ENCODE measurements around the gene C1QL3.

Gene C1QL3

GRCh38 chr10:16491933-16492332, 29.7 kb downstream of the C1QL3 start:
- TF ChIP-seq POLR2A (IDR thresholded peaks at IDR 0.05; ENCODE audit: low read depth, low read length) (no peak), TAF1 (IDR thresholded peaks at IDR 0.05; ENCODE audit: borderline replicate concordance, low read depth, low read length) (no peak), POLR2AphosphoS5 (IDR thresholded peaks at IDR 0.05; ENCODE audit: low read depth, low read length) (no peak)
- FAIRE-seq: peak; percentile 14
- no peak for DNase-seq (ENCODE audit: insufficient read length)

- FAIRE-seq (no peak), DNase-seq (ENCODE audit: insufficient read length) (no peak)
- TF ChIP-seq POLR2A (IDR thresholded peaks at IDR 0.05; ENCODE audit: low read depth, low read length) (no peak), TAF1 (IDR thresholded peaks at IDR 0.05; ENCODE audit: borderline replicate concordance, low read depth, low read length) (no peak), POLR2AphosphoS5 (IDR thresholded peaks at IDR 0.05; ENCODE audit: low read depth, low read length) (no peak)
Measured at GRCh38 chr10:16490511-16490910, 31.2 kb downstream of the C1QL3 start.

GRCh38 chr10:16483241-16483917, 38.3 kb downstream of the C1QL3 start:
- DNase-seq (ENCODE audit: insufficient read length) (no peak), FAIRE-seq (peak; percentile 24)
- no peak for TF ChIP-seq POLR2AphosphoS5 (IDR thresholded peaks at IDR 0.05; ENCODE audit: low read depth, low read length)
- TF ChIP-seq POLR2A (IDR thresholded peaks at IDR 0.05; ENCODE audit: low read depth, low read length): no peak
- no peak for TF ChIP-seq TAF1 (IDR thresholded peaks at IDR 0.05; ENCODE audit: borderline replicate concordance, low read depth, low read length)

GRCh38 chr10:16481052-16481728, 40.5 kb downstream of the C1QL3 start:
- FAIRE-seq (no peak), DNase-seq (ENCODE audit: insufficient read length) (no peak)

GRCh38 chr10:16478801-16479200, 42.9 kb downstream of the C1QL3 start:
- no peak for FAIRE-seq
- no peak for DNase-seq (ENCODE audit: insufficient read length)
- TF ChIP-seq POLR2AphosphoS5 (IDR thresholded peaks at IDR 0.05; ENCODE audit: low read depth, low read length): no peak
- TF ChIP-seq POLR2A (IDR thresholded peaks at IDR 0.05; ENCODE audit: low read depth, low read length): no peak
- no peak for TF ChIP-seq TAF1 (IDR thresholded peaks at IDR 0.05; ENCODE audit: borderline replicate concordance, low read depth, low read length)

More at GRCh38 chr10:16481052-16481728, 40.5 kb downstream of the C1QL3 start:
- no peak for TF ChIP-seq TAF1 (IDR thresholded peaks at IDR 0.05; ENCODE audit: borderline replicate concordance, low read depth, low read length)
- no peak for TF ChIP-seq POLR2AphosphoS5 (IDR thresholded peaks at IDR 0.05; ENCODE audit: low read depth, low read length)
- TF ChIP-seq POLR2A (IDR thresholded peaks at IDR 0.05; ENCODE audit: low read depth, low read length): no peak

- FAIRE-seq: no peak
- no peak for TF ChIP-seq TAF1 (IDR thresholded peaks at IDR 0.05; ENCODE audit: borderline replicate concordance, low read depth, low read length)
- no peak for TF ChIP-seq POLR2AphosphoS5 (IDR thresholded peaks at IDR 0.05; ENCODE audit: low read depth, low read length)
- TF ChIP-seq POLR2A (IDR thresholded peaks at IDR 0.05; ENCODE audit: low read depth, low read length): no peak
Measured at GRCh38 chr10:16477757-16478156, 43.9 kb downstream of the C1QL3 start.

GRCh38 chr10:16472828-16473227, 48.9 kb downstream of the C1QL3 start:
- DNase-seq (ENCODE audit: insufficient read length): no peak
- no peak for FAIRE-seq
- TF ChIP-seq TAF1 (IDR thresholded peaks at IDR 0.05; ENCODE audit: borderline replicate concordance, low read depth, low read length): no peak
- no peak for TF ChIP-seq POLR2AphosphoS5 (IDR thresholded peaks at IDR 0.05; ENCODE audit: low read depth, low read length)
- no peak for TF ChIP-seq POLR2A (IDR thresholded peaks at IDR 0.05; ENCODE audit: low read depth, low read length)

More at GRCh38 chr10:16477757-16478156, 43.9 kb downstream of the C1QL3 start:
- DNase-seq (ENCODE audit: insufficient read length): no peak

GRCh38 chr10:16470747-16471146, 50.9 kb downstream of the C1QL3 start:
- DNase-seq (ENCODE audit: insufficient read length): no peak
- TF ChIP-seq POLR2AphosphoS5 (IDR thresholded peaks at IDR 0.05; ENCODE audit: low read depth, low read length) (no peak), POLR2A (IDR thresholded peaks at IDR 0.05; ENCODE audit: low read depth, low read length) (no peak), TAF1 (IDR thresholded peaks at IDR 0.05; ENCODE audit: borderline replicate concordance, low read depth, low read length) (no peak)
- FAIRE-seq: no peak

- FAIRE-seq (no peak), DNase-seq (ENCODE audit: insufficient read length) (no peak)
- TF ChIP-seq TAF1 (IDR thresholded peaks at IDR 0.05; ENCODE audit: borderline replicate concordance, low read depth, low read length): no peak
- TF ChIP-seq POLR2AphosphoS5 (IDR thresholded peaks at IDR 0.05; ENCODE audit: low read depth, low read length): no peak
- TF ChIP-seq POLR2A (IDR thresholded peaks at IDR 0.05; ENCODE audit: low read depth, low read length): no peak
Measured at GRCh38 chr10:16466001-16466400, 55.7 kb downstream of the C1QL3 start.

Data from GM12892 (cell line).